ENCODE results near the gene RNASE13. TPM values are rescaled to one million over a fixed set of nuclear protein-coding genes. Genes with fewer than 3 reads are reported as not detected.

Gene RNASE13
- total RNA-seq, 1 experiment from 2014 or later = not detected

DNA sequence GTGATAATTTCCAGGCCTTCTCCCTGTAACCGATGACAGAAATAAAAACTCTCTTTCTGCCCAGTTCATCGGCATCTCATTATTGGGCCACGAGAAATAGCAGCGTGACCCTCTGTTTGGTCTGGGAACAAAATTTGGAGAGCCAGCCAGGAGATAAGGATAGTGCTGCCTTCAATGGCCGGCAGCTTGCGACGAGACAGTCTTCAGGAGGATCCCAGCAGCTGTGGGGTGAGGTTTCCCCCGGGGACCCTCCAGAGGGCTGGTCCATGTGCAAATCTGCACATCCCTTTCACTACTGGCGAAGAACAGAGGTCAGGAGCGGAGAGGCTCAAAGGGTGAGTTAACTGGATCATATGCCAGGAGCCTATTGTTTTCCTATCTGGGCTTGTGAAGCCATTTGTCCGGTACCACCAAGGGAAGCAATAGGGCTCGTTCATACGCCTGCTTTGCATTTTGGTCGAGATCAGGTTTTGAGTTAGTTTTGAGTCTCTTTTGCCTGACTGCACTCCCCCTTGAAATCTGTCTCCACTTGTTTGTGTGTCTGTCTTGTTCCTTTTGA, 30.7 kb downstream of the RNASE13 start:
- TF ChIP-seq TCF7 (CRISPR knock-in tag; IDR thresholded peaks at IDR 0.05; ENCODE audit: low read depth) = no peak
- TF ChIP-seq, protein P1, sequence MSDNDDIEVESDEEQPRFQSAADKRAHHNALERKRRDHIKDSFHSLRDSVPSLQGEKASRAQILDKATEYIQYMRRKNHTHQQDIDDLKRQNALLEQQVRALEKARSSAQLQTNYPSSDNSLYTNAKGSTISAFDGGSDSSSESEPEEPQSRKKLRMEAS (CRISPR knock-in tag; IDR thresholded peaks at IDR 0.05) = no peak
- no peak for TF ChIP-seq ZNF317 (CRISPR knock-in tag; IDR thresholded peaks at IDR 0.05; ENCODE audit: borderline replicate concordance, low read depth)
- TF ChIP-seq NFYB (CRISPR knock-in tag; conservative IDR thresholded peaks at IDR 0.05; ENCODE audit: low read depth) = no peak
- no peak for TF ChIP-seq ZNF423 (CRISPR knock-in tag; IDR thresholded peaks at IDR 0.05)
- no peak for TF ChIP-seq USF1 (CRISPR knock-in tag; IDR thresholded peaks at IDR 0.05)
- no peak for TF ChIP-seq ZNF138 (CRISPR knock-in tag; conservative IDR thresholded peaks at IDR 0.05)
- no peak for TF ChIP-seq JUN (CRISPR knock-in tag; IDR thresholded peaks at IDR 0.05)
- TF ChIP-seq, protein P2, sequence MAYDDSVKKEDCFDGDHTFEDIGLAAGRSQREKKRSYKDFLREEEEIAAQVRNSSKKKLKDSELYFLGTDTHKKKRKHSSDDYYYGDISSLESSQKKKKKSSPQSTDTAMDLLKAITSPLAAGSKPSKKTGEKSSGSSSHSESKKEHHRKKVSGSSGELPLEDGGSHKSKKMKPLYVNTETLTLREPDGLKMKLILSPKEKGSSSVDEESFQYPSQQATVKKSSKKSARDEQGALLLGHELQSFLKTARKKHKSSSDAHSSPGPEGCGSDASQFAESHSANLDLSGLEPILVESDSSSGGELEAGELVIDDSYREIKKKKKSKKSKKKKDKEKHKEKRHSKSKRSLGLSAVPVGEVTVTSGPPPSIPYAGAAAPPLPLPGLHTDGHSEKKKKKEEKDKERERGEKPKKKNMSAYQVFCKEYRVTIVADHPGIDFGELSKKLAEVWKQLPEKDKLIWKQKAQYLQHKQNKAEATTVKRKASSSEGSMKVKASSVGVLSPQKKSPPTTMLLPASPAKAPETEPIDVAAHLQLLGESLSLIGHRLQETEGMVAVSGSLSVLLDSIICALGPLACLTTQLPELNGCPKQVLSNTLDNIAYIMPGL (CRISPR knock-in tag; IDR thresholded peaks at IDR 0.05) = no peak
- TF ChIP-seq ATF6 (CRISPR knock-in tag; IDR thresholded peaks at IDR 0.05) = no peak
- TF ChIP-seq ZNF416 (CRISPR knock-in tag; IDR thresholded peaks at IDR 0.05) = no peak
- no peak for TF ChIP-seq RELA (CRISPR knock-in tag; IDR thresholded peaks at IDR 0.05; ENCODE audit: borderline replicate concordance)
- TF ChIP-seq CREB1 (CRISPR knock-in tag; IDR thresholded peaks at IDR 0.05) = no peak
- no peak for TF ChIP-seq AR (CRISPR knock-in tag; IDR thresholded peaks at IDR 0.05)
- no peak for TF ChIP-seq MXD4 (CRISPR knock-in tag; IDR thresholded peaks at IDR 0.05; ENCODE audit: borderline replicate concordance)
- Mint-ChIP-seq H3K36me3 (no peaks in the 10 kb centered on the region), H3K27ac (no peak overlapping the region), H3K9me3 (no peaks in the 10 kb centered on the region), H3K4me3 (no peak overlapping the region), H3K4me1 (peaks cover 9% of the 10 kb centered on the region), H3K27me3 (ENCODE audit: low read depth) (no peaks in the 10 kb centered on the region; the same call in 1 of the 2 replicates)
- no peak for DNase-seq (ENCODE audit: low spot score)
- ATAC-seq = no peak
- CTCF ChIA-PET = interaction anchor here (1.0 to 3.9 kb wide), 4 partner anchors 11 to 88 kb away, joined by 3 to 36 read pairs (median 14); no protein-coding TSS in a partner anchor
- POLR2A ChIA-PET = no interaction called here

DNA sequence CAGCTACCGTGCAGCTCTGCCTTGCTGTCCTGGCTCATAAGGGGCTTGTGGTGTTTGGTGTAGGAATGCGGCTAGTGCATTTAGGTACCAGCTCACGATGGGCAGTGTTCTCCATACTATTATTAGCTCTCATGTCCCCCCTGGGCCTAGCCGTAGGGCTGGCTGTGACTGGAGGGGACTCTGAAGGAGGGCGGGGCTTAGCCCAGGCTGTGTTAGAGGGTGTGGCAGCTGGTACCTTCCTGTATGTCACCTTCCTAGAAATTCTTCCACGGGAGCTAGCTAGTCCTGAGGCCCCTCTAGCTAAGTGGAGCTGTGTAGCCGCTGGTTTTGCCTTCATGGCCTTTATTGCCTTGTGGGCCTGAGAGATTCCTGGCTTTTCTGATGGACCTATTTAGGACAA, 33.4 kb downstream of the RNASE13 start:
- Mint-ChIP-seq H3K27ac (no peak overlapping the region), H3K36me3 (peaks cover 8% of the 10 kb centered on the region), H3K4me3 (no peak overlapping the region), H3K9me3 (no peaks in the 10 kb centered on the region), H3K4me1 (peaks cover 18% of the 10 kb centered on the region), H3K27me3 (ENCODE audit: low read depth) (no peaks in the 10 kb centered on the region; the same call in 1 of the 2 replicates)
- ChIA-PET POLR2A (no interaction called here), CTCF (interaction anchor here (1.0 to 5.6 kb wide), 6 partner anchors 13 to 92 kb away, joined by 3 to 78 read pairs (median 10); no protein-coding TSS in a partner anchor)
- no peak for TF ChIP-seq TCF7 (CRISPR knock-in tag; IDR thresholded peaks at IDR 0.05; ENCODE audit: low read depth)
- TF ChIP-seq, protein P2 (CRISPR knock-in tag; IDR thresholded peaks at IDR 0.05) = no peak
- TF ChIP-seq E2F1 (CRISPR knock-in tag; IDR thresholded peaks at IDR 0.05) = no peak
- ATAC-seq (peak; percentile 61), DNase-seq (ENCODE audit: low spot score) (peak; percentile 36)
